Naive thymus-derived CD4-positive, alpha-beta T cell (primary cell): ENCODE data around the gene NUP188. TPM values are rescaled to one million over a fixed set of nuclear protein-coding genes. Genes with fewer than 3 reads are reported as not detected.

ENCODE experiments used
- ATAC-seq: fragments of 150-1000 bp; cut with Tn5 transposase; 2 replicates; pipeline ENCODE4 v1.10.0; 2021; ENCODE audit warnings: mild to moderate bottlenecking, moderate library complexity
- CTCF ChIA-PET: fragments of 350-600 bp; sonication (Branson Sonifier 250); formaldehyde crosslinking; loops from one replicate; lab custom pipeline; 2021; ENCODE audit warnings: antibody characterized with exemption; lab: Charles Lee
- POLR2A ChIA-PET: fragments of 350-600 bp; sonication (Branson Sonifier 250); formaldehyde crosslinking; loops from one replicate; lab custom pipeline; 2021; ENCODE audit warnings: antibody characterized with exemption, inconsistent platforms; lab: Charles Lee
- DNase-seq, 9 donors: peaks; one replicate each; pipeline versions ENCODE4 v3.0.0 to v3.0.0-alpha.2; 2020 to 2022; ENCODE audit warnings: mixed read lengths in 1 of 9
- H3K27ac ChIP-seq: one replicate; pipeline ENCODE4 v1.7.0; 2013; ENCODE audit warnings: mild to moderate bottlenecking, low read depth, low read length, moderate library complexity
- H3K27me3 ChIP-seq, 2 donors: one replicate each; pipeline ENCODE4 v1.7.0; 2013; ENCODE audit warnings: low read length in 2 of 2, mild to moderate bottlenecking in 2 of 2, moderate library complexity in 2 of 2; ENCODE audit not compliant: control insufficient read depth in 2 of 2, insufficient read depth in 2 of 2
- H3K36me3 ChIP-seq, 3 experiments: 1 replicate in 2 of 3; 2 replicates in 1 of 3; pipeline ENCODE4 v1.7.0; 2013; ENCODE audit warnings: low read length in 3 of 3, mild to moderate bottlenecking in 3 of 3, moderate library complexity in 1 of 3; ENCODE audit not compliant: insufficient read depth in 3 of 3, control insufficient read depth in 2 of 3
- H3K4me1 ChIP-seq, 2 donors: one replicate each; pipeline ENCODE4 v1.7.0; 2013; ENCODE audit warnings: low read length in 2 of 2, mild to moderate bottlenecking in 2 of 2, moderate library complexity in 1 of 2; ENCODE audit not compliant: control insufficient read depth in 2 of 2, insufficient read depth in 2 of 2
- H3K4me3 ChIP-seq: 2 replicates; pipeline ENCODE4 v1.7.0; 2013; ENCODE audit warnings: mild to moderate bottlenecking, low read length
- H3K9me3 ChIP-seq, 3 experiments: 1 replicate in 2 of 3; 2 replicates in 1 of 3; pipeline ENCODE4 v1.7.0; 2013; ENCODE audit warnings: low read length in 3 of 3; ENCODE audit not compliant: control insufficient read depth in 2 of 3
- H3K27ac Mint-ChIP-seq, 9 donors: one replicate each; pipeline ENCODE4 v1.8.0; 2020 to 2022; ENCODE audit warnings: mixed read lengths in 9 of 9, mild to moderate bottlenecking in 8 of 9, moderate library complexity in 5 of 9, inconsistent platforms in 2 of 9
- H3K27me3 Mint-ChIP-seq, 5 donors: one replicate each; pipeline ENCODE4 v1.8.0; 2021 to 2022; ENCODE audit warnings: mixed read lengths in 5 of 5, mild to moderate bottlenecking in 1 of 5
- H3K36me3 Mint-ChIP-seq, 5 donors: one replicate each; pipeline ENCODE4 v1.8.0; 2020 to 2022; ENCODE audit warnings: mixed read lengths in 5 of 5, mild to moderate bottlenecking in 3 of 5, inconsistent platforms in 1 of 5
- H3K4me1 Mint-ChIP-seq, 7 donors: one replicate each; pipeline ENCODE4 v1.8.0; 2020 to 2022; ENCODE audit warnings: mixed read lengths in 7 of 7, mild to moderate bottlenecking in 3 of 7, inconsistent platforms in 1 of 7
- H3K4me3 Mint-ChIP-seq, 10 donors: one replicate each; pipeline ENCODE4 v1.8.0; 2020 to 2022; ENCODE audit warnings: mild to moderate bottlenecking in 10 of 10, mixed read lengths in 10 of 10, moderate library complexity in 6 of 10, inconsistent platforms in 2 of 10
- H3K9me3 Mint-ChIP-seq, 11 donors: one replicate each; pipeline ENCODE4 v1.8.0; 2020 to 2022; ENCODE audit warnings: mixed read lengths in 11 of 11, mild to moderate bottlenecking in 4 of 11, inconsistent platforms in 1 of 11, moderate library complexity in 1 of 11
- intact Hi-C, 2 donors: fragments of 100-400 bp; cut with micrococcal nuclease; formaldehyde crosslinking; loops; one replicate each; pipeline ENCODE4 v1.15.1; 2023
- polyA plus RNA-seq, 2 donors: library from polyadenylated mRNA; unstranded; fragments of 300-500 nt; fragmentation: Illumina TruSeq; gene quantifications; one replicate each; pipeline ENCODE4 v1.2.3, GENCODE V29; 2021
- total RNA-seq, 6 experiments: library from RNA in 5 of 6; stranded (reverse) in 5 of 6; gene quantifications; 1 replicate in 5 of 6; 2 replicates in 1 of 6; pipeline ENCODE4 v1.2.3 and lab custom pipeline; 2021 to 2026

Gene NUP188
- total and polyA plus RNA-seq, 7 experiments from 2014 or later: 24.8 to 98.7 (median 62.1) TPM

- peaks cover 0 to 27% (median 12%) of the 10 kb centered on the region in 5 donors for H3K36me3 Mint-ChIP-seq
- Histone ChIP-seq H3K4me1 (no peaks in the 10 kb centered on the region), H3K36me3 (peaks cover 9 to 93% (median 16%) of the 10 kb centered on the region in 3 experiments), H3K27me3 (no peaks in the 10 kb centered on the region), H3K4me3 (no peak overlapping the region), H3K27ac (peak overlapping the region; percentile 35), H3K9me3 (no peaks in the 10 kb centered on the region)
- ATAC-seq (peak; percentile 79), DNase-seq (peak in 7 of 9 donors; percentile 26 to 56 (median 45))
- H3K4me1 Mint-ChIP-seq: peaks cover 0 to 4% (median 0%) of the 10 kb centered on the region in 7 donors
- ChIA-PET CTCF (interaction anchor here (0.6 to 1.0 kb wide), 2 partner anchors 9 to 125 kb away, joined by 4 read pairs; no protein-coding TSS in a partner anchor), POLR2A (no interaction called here)
- no peaks in the 10 kb centered on the region for H3K9me3 Mint-ChIP-seq
- intact Hi-C loops: no loop called here
- H3K4me3 Mint-ChIP-seq: no peak overlapping the region
- no peaks in the 10 kb centered on the region for H3K27me3 Mint-ChIP-seq
- peak overlapping the region in 6 of 9 donors; percentile 29 to 81 (median 54) for H3K27ac Mint-ChIP-seq
These were observed 59.0 kb downstream of the NUP188 start for GRCh38 chr9:129006328-129007034.

GRCh38 chr9:129007035-129007765 lies 59.7 kb downstream of the NUP188 start:
- ChIA-PET CTCF (interaction anchor here (0.5 to 1.0 kb wide), 5 partner anchors 8 to 131 kb away, joined by 3 to 4 read pairs (median 3); no protein-coding TSS in a partner anchor), POLR2A (interaction anchor here (0.7 kb wide), 1 partner anchor 30 kb away, joined by 3 read pairs; no protein-coding TSS in a partner anchor)
- H3K4me1 ChIP-seq: no peaks in the 10 kb centered on the region
- no peak for DNase-seq
- Mint-ChIP-seq H3K9me3 (no peaks in the 10 kb centered on the region), H3K27me3 (no peaks in the 10 kb centered on the region), H3K4me3 (no peak overlapping the region), H3K36me3 (peaks cover 0 to 22% (median 9%) of the 10 kb centered on the region in 5 donors), H3K4me1 (peaks cover 0 to 4% (median 0%) of the 10 kb centered on the region in 7 donors), H3K27ac (peak overlapping the region in 5 of 9 donors; percentile 46 to 81 (median 70))
- H3K36me3 ChIP-seq: peaks cover 7 to 92% (median 9%) of the 10 kb centered on the region in 3 experiments
- no peaks in the 10 kb centered on the region for H3K9me3 ChIP-seq
- H3K27me3 ChIP-seq: no peaks in the 10 kb centered on the region
- peak overlapping the region; percentile 35 for H3K27ac ChIP-seq
- peak; percentile 7 for ATAC-seq
- intact Hi-C loops: no loop called here
- no peak overlapping the region for H3K4me3 ChIP-seq

DNA sequence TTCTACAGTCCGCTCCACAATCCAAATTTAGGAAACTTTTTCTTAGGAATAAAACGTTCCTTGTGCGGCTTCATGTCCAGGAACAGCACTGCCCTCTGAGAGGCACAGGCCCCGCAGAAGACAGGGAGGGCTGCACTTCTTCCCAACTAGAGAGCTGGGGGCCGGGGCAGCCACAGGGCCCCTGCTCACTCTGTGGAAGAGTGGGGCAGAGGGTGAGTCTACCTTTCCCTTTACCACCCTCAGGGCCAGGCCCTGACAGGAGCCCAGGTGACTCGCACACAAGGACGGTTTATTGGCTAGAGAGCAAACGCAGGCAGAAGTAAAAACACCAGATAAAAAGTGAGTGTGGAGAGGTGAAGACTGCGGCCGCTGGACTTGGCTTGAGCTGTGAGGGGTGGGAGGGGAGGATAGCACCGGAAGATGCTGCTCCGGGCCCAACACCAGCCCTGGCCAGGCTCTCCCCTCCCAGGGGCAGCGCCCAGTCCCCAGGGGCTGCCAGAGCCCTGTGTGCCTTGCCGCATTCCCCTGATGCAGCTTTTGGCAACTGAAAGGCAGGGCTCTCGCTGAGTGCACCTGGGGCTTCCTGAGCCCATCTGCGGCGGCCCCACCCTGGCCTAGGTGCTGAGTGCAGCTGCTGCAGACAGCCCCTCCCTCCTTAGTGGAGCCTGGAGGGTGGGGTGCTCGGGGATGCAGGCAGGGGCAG lies 60.4 kb downstream of the NUP188 start:
- Mint-ChIP-seq H3K27ac (peak overlapping the region in 1 of 9 donors; percentile 36), H3K4me3 (no peak overlapping the region), H3K9me3 (no peaks in the 10 kb centered on the region), H3K27me3 (no peaks in the 10 kb centered on the region), H3K36me3 (peaks cover 0 to 15% (median 4%) of the 10 kb centered on the region in 5 donors), H3K4me1 (peaks cover 0 to 4% (median 0%) of the 10 kb centered on the region in 7 donors)
- no peaks in the 10 kb centered on the region for H3K9me3 ChIP-seq
- CTCF ChIA-PET: interaction anchor here (0.6 to 1.0 kb wide), 3 partner anchors 12 to 130 kb away, joined by 3 to 4 read pairs (median 3); no protein-coding TSS in a partner anchor
- H3K4me1 ChIP-seq: no peaks in the 10 kb centered on the region
- POLR2A ChIA-PET: interaction anchor here (0.5 to 0.7 kb wide), 2 partner anchors 30 to 863 kb away, joined by 3 read pairs; no protein-coding TSS in a partner anchor
- DNase-seq (no peak), ATAC-seq (no peak)
- no peak overlapping the region for H3K4me3 ChIP-seq
- peaks cover 0 to 92% (median 7%) of the 10 kb centered on the region in 3 experiments for H3K36me3 ChIP-seq
- H3K27ac ChIP-seq: no peak overlapping the region
- intact Hi-C loops: no loop called here
- no peaks in the 10 kb centered on the region for H3K27me3 ChIP-seq

- no peak overlapping the region for H3K4me3 ChIP-seq
- no peaks in the 10 kb centered on the region for H3K27me3 ChIP-seq
- H3K4me1 ChIP-seq: no peaks in the 10 kb centered on the region
- H3K4me3 Mint-ChIP-seq: no peak overlapping the region
- H3K36me3 ChIP-seq: peaks cover 0 to 92% (median 8%) of the 10 kb centered on the region in 3 experiments
- peaks cover 0 to 14% (median 4%) of the 10 kb centered on the region in 5 donors for H3K36me3 Mint-ChIP-seq
- no peaks in the 10 kb centered on the region for H3K27me3 Mint-ChIP-seq
- no peak for DNase-seq
- no peak overlapping the region for H3K27ac Mint-ChIP-seq
- ATAC-seq: no peak
- intact Hi-C loops: no loop called here
- peaks cover 0 to 4% (median 0%) of the 10 kb centered on the region in 7 donors for H3K4me1 Mint-ChIP-seq
- POLR2A ChIA-PET: interaction anchor here (0.5 to 0.6 kb wide), 2 partner anchors 16 to 862 kb away, joined by 3 to 5 read pairs; no protein-coding TSS in a partner anchor
- CTCF ChIA-PET: no interaction called here
- no peaks in the 10 kb centered on the region for H3K9me3 Mint-ChIP-seq
- no peak overlapping the region for H3K27ac ChIP-seq
- H3K9me3 ChIP-seq: no peaks in the 10 kb centered on the region
These were observed 61.0 kb downstream of the NUP188 start for GRCh38 chr9:129008469-129008965.

- H3K9me3 ChIP-seq: no peaks in the 10 kb centered on the region
- ATAC-seq (no peak), DNase-seq (no peak)
- Mint-ChIP-seq H3K9me3 (no peaks in the 10 kb centered on the region), H3K27me3 (no peaks in the 10 kb centered on the region), H3K36me3 (peaks cover 0 to 14% (median 4%) of the 10 kb centered on the region in 5 donors), H3K27ac (peak overlapping the region in 1 of 9 donors; percentile 56), H3K4me3 (no peak overlapping the region), H3K4me1 (peaks cover 0 to 4% (median 0%) of the 10 kb centered on the region in 7 donors)
- no peaks in the 10 kb centered on the region for H3K4me1 ChIP-seq
- H3K27ac ChIP-seq: no peak overlapping the region
- H3K27me3 ChIP-seq: no peaks in the 10 kb centered on the region
- peaks cover 0 to 95% (median 13%) of the 10 kb centered on the region in 3 experiments for H3K36me3 ChIP-seq
- POLR2A ChIA-PET: interaction anchor here (0.6 kb wide), 1 partner anchor 16 kb away, joined by 5 read pairs; no protein-coding TSS in a partner anchor
- no peak overlapping the region for H3K4me3 ChIP-seq
- CTCF ChIA-PET: no interaction called here
- intact Hi-C loops: no loop called here
These were observed 61.6 kb downstream of the NUP188 start for GRCh38 chr9:129008986-129009583.
